ENCODE data around the gene DPRX. TPM values are rescaled to one million over a fixed set of nuclear protein-coding genes. Genes with fewer than 3 reads are reported as not detected.

DPRX gene
- total and polyA plus RNA-seq, 2 of the 13 experiments (the other 11 are each of a cell fraction or from before 2014, with no cell fraction given): not detected

GRCh38 chr19:53626976-53627375 lies 4.8 kb upstream of the DPRX start:
- Histone ChIP-seq H3K9ac (ENCODE audit: insufficient read depth, low read depth, low read length) (no peak overlapping the region), H3K27me3 (ENCODE audit: control insufficient read depth in 1 of 2, insufficient read depth in 2 of 2, low read length in 2 of 2) (no peaks in the 10 kb centered on the region), H3K79me2 (ENCODE audit: insufficient read depth, low read length) (no peaks in the 10 kb centered on the region), H3K4me2 (ENCODE audit: low read depth, low read length) (no peak overlapping the region), H3K4me3 (replicated peaks in 1 of 3; ENCODE audit: insufficient read depth in 1 of 3, low read depth in 2 of 3, low read length in 3 of 3) (no peak overlapping the region), H3K9me3 (ENCODE audit: low read length) (no peaks in the 10 kb centered on the region), H4K20me1 (ENCODE audit: insufficient read depth, low read length) (no peaks in the 10 kb centered on the region), H3K36me3 (replicated peaks in 1 of 2; ENCODE audit: control insufficient read depth in 1 of 2, insufficient read depth in 2 of 2, low read length in 2 of 2) (no peaks in the 10 kb centered on the region), H2AFZ (ENCODE audit: low read length) (peak overlapping the region; percentile 15), H3K4me1 (ENCODE audit: insufficient read depth, low read length) (peaks cover 38% of the 10 kb centered on the region), H3K27ac (ENCODE audit: extremely low read length, insufficient read depth, low read length) (no peak overlapping the region)
- 83% methylated on average over 6 of the region's 6 CpGs for WGBS (ENCODE audit: low lambda C conversion rate)
- FAIRE-seq (no peak), ATAC-seq (no peak), DNase-seq (ENCODE audit: low spot score) (no peak)
- in situ Hi-C loops (cut with HindIII; ENCODE audit: extremely low pct_ligation_motif_present, low pct_unique_long_range_greater_than_20kb) (no loop called here), intact Hi-C loops (cut with micrococcal nuclease; ENCODE audit: unreplicated experiment) (no loop called here)
- ChIA-PET CTCF (ENCODE audit: low intra/inter-chr PET ratio, low total read pairs) (no interaction called here), POLR2A (interaction anchor here (0.6 kb wide), 1 partner anchor 1365 kb away, joined by 3 read pairs; no protein-coding TSS in a partner anchor)
- BruUV-seq (replicated peaks): no TSS peak
- no peak for TF ChIP-seq ZNF75D (CRISPR knock-in tag; IDR thresholded peaks at IDR 0.05; ENCODE audit: borderline replicate concordance)
- no peak for TF ChIP-seq ZNF251 (CRISPR knock-in tag; IDR thresholded peaks at IDR 0.05)
- no peak for TF ChIP-seq PRDM4 (CRISPR knock-in tag; IDR thresholded peaks at IDR 0.05; ENCODE audit: borderline replicate concordance)
- no peak for TF ChIP-seq TIGD3 (CRISPR knock-in tag; IDR thresholded peaks at IDR 0.05; ENCODE audit: borderline replicate concordance)
- no peak for TF ChIP-seq PAXIP1 (CRISPR knock-in tag; conservative IDR thresholded peaks at IDR 0.05)
- TF ChIP-seq HNRNPH1 (optimal IDR thresholded peaks at IDR 0.05; ENCODE audit: low read depth, low read length): no peak
- no peak for TF ChIP-seq FOXC1 (CRISPR knock-in tag; IDR thresholded peaks at IDR 0.05; ENCODE audit: borderline replicate concordance)
- TF ChIP-seq BCL3 (CRISPR knock-in tag; IDR thresholded peaks at IDR 0.05): no peak
- TF ChIP-seq SOX13 (IDR thresholded peaks at IDR 0.05): no peak
- no peak for TF ChIP-seq SOX13 (CRISPR knock-in tag; conservative IDR thresholded peaks at IDR 0.05 in 1 of 2, IDR thresholded peaks at IDR 0.05 in 1 of 2)
- no peak for TF ChIP-seq NFE2L1 (CRISPR knock-in tag; IDR thresholded peaks at IDR 0.05; ENCODE audit: borderline replicate concordance)
- no peak for TF ChIP-seq KDM6A (CRISPR knock-in tag; IDR thresholded peaks at IDR 0.05; ENCODE audit: low read depth)
- TF ChIP-seq ZSCAN29 (CRISPR knock-in tag; conservative IDR thresholded peaks at IDR 0.05): no peak
- TF ChIP-seq SIN3B (IDR thresholded peaks at IDR 0.05; ENCODE audit: low read length): no peak
